HAP-1 (cell line): ENCODE measurements around the gene CAPN2.

ENCODE experiments used
- DNase-seq, 2 experiments: peaks; one replicate each; pipeline ENCODE4 v3.0.0-alpha.2; 2016 to 2020; ENCODE audit warnings: low spot score in 2 of 2
- H3K27me3 ChIP-seq: fragments of 250-450 bp; sonication (Bioruptor Pico); 2 replicates; pipeline ENCODE4 v1.5.1; 2020; ENCODE audit warnings: low read depth, mild to moderate bottlenecking, moderate library complexity
- H3K36me3 ChIP-seq: fragments of 250-450 bp; sonication (Bioruptor Pico); replicated peaks from 2 replicates; pipeline ENCODE4 v1.5.1; 2020; ENCODE audit warnings: mild to moderate bottlenecking
- H3K4me1 ChIP-seq: fragments of 250-450 bp; sonication (Bioruptor Pico); 2 replicates; pipeline ENCODE4 v1.5.1; 2020; ENCODE audit warnings: mild to moderate bottlenecking
- H3K4me3 ChIP-seq: fragments of 250-450 bp; sonication (Bioruptor Pico); 2 replicates; pipeline ENCODE4 v1.5.1; 2020; ENCODE audit warnings: mild to moderate bottlenecking, moderate library complexity
- H3K9me3 ChIP-seq: fragments of 250-450 bp; sonication (Bioruptor Pico); 2 replicates; pipeline ENCODE4 v1.5.1; 2020; ENCODE audit warnings: mild to moderate bottlenecking, moderate library complexity
- in situ Hi-C: fragments of 300-500 bp; cut with MboI; formaldehyde crosslinking; loops from 3 replicates; pipeline ENCODE4 v1.14.3; 2020; ENCODE audit warnings: low sequenced_read_pairs, inconsistent platforms, mixed read lengths

The CAPN2 gene

DNA sequence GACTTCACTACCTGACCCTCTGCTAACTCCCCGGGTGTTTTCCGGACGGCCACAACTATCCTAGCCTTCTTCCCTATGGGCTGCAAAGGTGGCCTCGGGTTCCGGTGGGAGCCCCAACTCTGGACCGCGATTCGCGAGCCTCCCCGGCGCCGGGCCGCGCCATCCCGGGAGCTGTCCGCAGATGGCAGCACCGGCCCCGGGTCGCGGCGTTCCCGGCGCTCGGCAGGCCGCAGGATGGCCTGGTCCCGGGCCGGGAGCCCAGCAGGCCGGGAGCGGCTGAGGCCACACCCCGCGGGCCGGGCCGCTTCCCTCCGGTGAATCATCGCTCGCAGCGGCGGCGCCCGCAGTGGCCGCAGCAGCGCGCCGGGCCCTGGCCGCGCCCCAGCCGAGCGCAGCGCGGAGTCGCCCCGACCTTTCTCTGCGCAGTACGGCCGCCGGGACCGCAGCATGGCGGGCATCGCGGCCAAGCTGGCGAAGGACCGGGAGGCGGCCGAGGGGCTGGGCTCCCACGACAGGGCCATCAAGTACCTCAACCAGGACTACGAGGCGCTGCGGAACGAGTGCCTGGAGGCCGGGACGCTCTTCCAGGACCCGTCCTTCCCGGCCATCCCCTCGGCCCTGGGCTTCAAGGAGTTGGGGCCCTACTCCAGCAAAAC lies at the start of gene CAPN2:
CAPN2 (plus strand) TSS at position 346 of the 656 bp plus-strand sequence; CDS start at position 448, 102 bp downstream.
- Histone ChIP-seq H3K27me3 (no peaks in the 10 kb centered on the region), H3K36me3 (peaks cover 2% of the 10 kb centered on the region; the same call in 1 of the 2 replicates), H3K9me3 (no peaks in the 10 kb centered on the region), H3K4me1 (peaks cover 20% of the 10 kb centered on the region), H3K4me3 (peak within 1 kb of the TSS; percentile 70)
- DNase-seq = peak; percentile 69 to 73
- in situ Hi-C loops = no loop called here

DNA sequence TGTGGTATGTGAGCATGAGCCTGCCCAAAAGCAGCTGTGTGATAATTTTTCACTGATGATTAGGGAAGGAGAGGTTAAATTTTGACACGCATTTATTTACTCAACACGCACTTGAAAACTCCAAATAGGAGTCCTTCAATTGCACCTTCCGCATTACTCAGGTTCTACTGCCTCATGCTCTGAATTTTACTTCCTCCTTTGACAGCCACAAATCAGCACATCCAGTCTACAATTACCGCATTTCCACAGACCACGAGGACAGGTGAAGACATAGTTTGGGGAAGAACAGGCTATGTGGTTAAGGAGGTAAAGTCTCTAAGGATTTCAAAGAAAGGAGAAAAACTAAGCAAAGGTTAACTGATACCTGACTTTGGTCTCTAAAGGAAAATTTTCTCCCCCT lies 49.4 kb upstream of the CAPN2 start:
- no peaks in the 10 kb centered on the region for H3K36me3 ChIP-seq
- no peaks in the 10 kb centered on the region for H3K27me3 ChIP-seq
- in situ Hi-C loops = no loop called here
- DNase-seq = no peak
- H3K4me3 ChIP-seq = no peak overlapping the region
- H3K9me3 ChIP-seq = no peaks in the 10 kb centered on the region
- H3K4me1 ChIP-seq = no peaks in the 10 kb centered on the region

DNA sequence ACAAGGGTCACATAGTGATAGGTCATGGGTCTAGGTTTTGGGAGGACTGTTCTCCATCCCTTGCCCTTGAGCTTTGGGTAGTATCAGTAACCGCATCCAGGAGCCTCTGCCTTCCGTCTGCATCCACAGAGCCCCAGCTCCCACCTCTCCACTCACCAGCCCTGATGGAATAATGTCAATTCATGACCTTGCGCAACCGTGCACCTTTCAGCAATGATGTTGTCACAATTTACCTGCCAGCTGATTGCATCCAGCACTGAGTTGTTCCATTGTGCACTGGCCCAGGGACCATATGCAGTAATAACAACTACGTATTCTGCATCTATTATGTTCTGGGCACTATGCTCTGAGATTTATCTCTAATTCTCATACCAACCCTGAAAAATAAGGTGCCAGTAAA lies 48.2 kb upstream of the CAPN2 start:
- in situ Hi-C loops = no loop called here
- DNase-seq = no peak
- Histone ChIP-seq H3K9me3 (no peaks in the 10 kb centered on the region), H3K27me3 (no peaks in the 10 kb centered on the region), H3K4me3 (no peak overlapping the region), H3K4me1 (no peaks in the 10 kb centered on the region), H3K36me3 (no peaks in the 10 kb centered on the region)

DNA sequence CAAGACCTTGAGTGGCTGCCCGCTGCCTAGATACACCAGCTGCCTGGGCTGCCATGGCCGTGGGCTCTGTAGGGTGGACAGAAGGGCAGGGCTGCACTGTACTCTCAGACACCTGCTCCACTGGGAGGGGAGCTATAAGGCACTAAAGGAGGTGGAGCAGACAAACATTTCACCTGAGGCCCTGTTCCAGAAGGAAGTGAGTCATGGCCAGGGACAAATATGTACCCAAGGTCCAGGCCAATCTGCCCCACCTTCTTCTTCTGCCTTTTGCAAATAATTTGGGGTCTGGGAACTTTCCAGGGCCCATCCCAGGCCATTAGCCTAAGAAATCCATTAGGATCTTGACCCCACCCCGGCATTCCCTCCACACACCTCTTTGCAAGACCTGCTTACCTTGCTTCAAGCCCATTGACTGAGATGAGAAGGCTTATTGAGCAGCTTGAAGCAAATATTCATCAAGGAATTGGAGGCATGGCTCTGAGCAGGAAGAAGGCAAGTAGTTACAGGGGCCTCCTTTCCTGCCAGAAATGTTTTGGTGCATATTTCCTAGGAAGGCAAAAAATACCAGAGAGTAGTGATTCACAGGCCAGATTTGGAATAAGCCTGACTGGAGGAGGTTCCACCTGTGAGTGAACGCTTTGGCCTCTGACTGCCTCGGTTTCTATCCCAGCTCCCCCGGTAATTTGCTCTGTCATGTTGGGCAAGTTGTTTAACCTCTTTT lies 46.6 kb upstream of the CAPN2 start, which contains the start of gene CAPN8:
CAPN8 (minus strand) TSS at position 110 of the 721 bp plus-strand sequence; CDS start at position 55, 55 bp downstream.
- Histone ChIP-seq H3K4me3 (no peak within 1 kb of the TSS), H3K36me3 (no peaks in the 10 kb centered on the region), H3K9me3 (no peaks in the 10 kb centered on the region), H3K27me3 (no peaks in the 10 kb centered on the region), H3K4me1 (peaks cover 10% of the 10 kb centered on the region)
- in situ Hi-C loops = no loop called here
- no peak for DNase-seq

DNA sequence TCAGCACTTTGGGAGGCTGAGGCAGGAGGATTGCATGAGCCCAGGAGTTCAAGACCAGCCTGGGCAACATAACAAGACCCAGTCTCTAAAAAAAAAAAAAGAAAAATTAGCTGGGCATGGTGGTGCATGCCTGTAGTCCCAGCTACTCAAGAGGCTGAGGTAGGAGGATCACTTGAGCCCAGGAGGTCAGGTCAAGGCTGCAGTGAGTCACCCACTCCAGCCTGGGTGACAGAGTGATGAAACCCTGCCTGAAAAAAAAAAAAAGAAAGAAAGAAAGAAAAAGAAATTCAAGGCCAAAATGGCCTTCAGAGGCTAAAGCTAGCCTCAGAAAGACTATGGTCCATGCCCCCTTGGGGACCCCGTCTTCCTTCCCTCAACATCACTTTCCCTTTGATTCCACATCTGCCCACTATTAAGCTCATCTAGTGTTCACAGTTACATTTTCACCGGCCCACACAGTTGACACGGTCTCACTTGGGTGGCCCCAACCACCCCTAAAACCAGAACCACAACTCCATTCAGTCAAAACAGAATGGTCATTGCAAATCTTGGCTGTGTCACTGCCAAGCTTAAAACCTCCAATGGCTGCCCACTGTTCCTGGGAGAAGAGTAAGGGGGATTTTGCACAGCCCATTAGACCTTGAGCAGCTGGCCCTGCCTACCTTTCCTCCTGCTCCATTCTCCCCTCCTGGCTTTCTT lies 44.7 kb upstream of the CAPN2 start:
- in situ Hi-C loops = no loop called here
- H3K36me3 ChIP-seq = no peaks in the 10 kb centered on the region
- H3K4me1 ChIP-seq = peaks cover 10% of the 10 kb centered on the region
- H3K9me3 ChIP-seq = no peaks in the 10 kb centered on the region
- H3K4me3 ChIP-seq = no peak overlapping the region
- DNase-seq = no peak
- no peaks in the 10 kb centered on the region for H3K27me3 ChIP-seq

DNA sequence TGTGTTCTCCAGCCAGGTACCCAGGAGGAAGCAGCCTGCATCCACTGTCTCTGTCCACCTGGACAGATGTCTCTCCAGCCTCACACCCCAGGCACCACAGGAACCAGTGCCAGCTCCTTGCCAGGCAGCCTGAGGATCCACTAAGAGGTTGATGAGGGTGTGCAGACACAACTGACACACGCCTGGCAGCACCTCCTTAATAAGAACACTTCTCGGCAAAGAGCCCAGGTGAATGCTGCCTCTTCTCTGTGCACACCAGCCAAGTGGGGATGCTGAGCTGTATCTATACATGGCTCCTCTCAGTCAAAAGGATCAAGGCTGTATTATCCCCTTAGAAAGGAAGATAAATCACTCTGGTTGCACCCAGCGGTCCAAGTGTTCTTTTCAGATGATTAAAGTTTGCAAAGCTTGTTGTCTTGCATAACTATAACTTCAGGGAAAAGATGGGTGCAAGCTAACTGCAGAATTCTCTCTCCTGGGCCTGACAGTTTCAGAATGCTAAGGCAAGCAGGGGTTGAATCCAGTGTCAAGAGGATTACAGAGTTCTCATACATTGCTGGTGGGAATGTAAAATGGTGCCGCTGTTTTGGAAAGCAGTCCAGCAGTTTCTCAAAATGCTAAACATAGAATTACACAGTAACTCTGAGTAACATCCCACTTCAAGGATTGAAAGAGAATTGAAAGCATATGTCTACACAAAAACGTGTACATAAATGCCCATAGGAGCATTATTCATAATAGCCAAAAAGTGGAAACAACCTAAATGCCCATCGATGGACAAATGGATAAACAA lies 43.1 kb upstream of the CAPN2 start:
- Histone ChIP-seq H3K9me3 (peaks cover 11% of the 10 kb centered on the region), H3K4me1 (peaks cover 10% of the 10 kb centered on the region), H3K27me3 (no peaks in the 10 kb centered on the region), H3K4me3 (no peak overlapping the region), H3K36me3 (no peaks in the 10 kb centered on the region)
- no peak for DNase-seq
- in situ Hi-C loops = no loop called here

DNA sequence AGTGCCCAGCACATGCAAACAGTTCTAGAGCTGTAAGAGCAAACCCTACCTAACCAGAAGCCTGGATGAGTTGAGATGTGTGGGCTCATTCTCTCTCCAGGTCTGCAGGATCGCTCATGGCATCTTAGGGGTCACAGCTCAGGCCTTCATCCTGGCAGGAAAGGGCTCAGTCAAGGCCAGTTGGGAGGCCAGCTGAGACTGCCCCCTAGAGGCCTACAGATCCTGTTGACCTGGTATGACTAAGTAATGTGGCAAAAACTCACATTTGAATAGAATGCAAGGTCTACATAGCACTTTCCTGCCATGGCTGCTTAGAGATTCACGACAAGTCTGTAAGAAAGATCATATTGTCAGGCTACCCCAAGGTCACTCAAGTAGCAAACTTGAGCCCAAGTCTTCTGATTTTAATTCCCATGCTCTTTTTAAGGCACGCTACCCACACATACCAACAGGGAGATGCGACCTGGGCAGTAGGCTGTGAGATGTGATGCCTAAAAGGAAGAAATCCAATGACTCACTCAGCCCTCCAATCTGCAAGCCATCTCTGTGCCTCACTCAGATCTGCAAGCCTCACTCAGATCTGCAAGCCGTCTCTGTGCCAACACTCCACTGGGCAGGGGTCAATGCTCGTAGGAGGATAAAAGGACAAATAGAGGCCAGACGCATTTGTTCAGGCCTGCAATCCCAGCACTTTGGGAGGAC lies 41.7 kb upstream of the CAPN2 start:
- Histone ChIP-seq H3K4me1 (peaks cover 12% of the 10 kb centered on the region), H3K36me3 (no peaks in the 10 kb centered on the region), H3K4me3 (no peak overlapping the region), H3K27me3 (no peaks in the 10 kb centered on the region), H3K9me3 (peaks cover 22% of the 10 kb centered on the region)
- in situ Hi-C loops = loop anchor here (10.0 kb wide), 1 partner anchor 876 kb away; no protein-coding TSS in a partner anchor
- peak; percentile 15 to 59 for DNase-seq

DNA sequence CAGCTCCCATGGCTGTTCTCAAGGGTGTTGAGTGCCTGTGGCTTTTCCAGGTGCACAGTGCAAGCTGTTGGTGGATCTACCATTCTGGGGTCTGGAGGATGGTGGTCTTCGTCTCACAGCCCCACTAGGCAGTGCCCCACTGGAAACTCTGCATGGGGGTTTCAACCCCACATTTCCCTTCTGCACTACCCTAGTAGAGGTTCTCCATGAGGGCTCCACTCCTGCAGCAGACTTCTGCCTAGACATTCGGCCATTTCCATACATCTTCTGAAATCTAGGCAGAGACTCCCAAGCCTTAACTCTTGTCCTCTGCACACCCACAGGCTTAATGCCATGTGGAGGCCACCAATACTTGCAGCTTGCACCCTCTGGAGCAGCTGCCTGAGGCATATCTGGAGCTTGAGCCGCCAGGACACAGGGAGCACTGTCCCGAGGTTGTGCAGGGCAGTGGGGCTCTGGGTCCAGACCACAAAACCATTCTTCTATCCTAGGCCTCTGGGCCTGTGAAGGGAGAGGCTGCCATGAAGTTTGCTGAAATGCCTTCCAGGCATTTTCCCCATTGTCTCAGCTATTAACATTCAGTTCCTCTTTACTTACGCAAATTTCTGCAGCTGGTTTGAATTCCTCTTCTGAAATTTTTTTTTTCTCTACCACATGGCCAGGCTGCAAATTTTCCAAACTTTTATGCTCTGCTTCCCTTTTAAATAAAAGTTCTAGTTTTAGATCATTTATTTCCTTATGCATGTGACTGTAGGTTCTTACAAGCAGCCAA lies 38.0 kb upstream of the CAPN2 start:
- H3K4me1 ChIP-seq = peaks cover 12% of the 10 kb centered on the region

DNA sequence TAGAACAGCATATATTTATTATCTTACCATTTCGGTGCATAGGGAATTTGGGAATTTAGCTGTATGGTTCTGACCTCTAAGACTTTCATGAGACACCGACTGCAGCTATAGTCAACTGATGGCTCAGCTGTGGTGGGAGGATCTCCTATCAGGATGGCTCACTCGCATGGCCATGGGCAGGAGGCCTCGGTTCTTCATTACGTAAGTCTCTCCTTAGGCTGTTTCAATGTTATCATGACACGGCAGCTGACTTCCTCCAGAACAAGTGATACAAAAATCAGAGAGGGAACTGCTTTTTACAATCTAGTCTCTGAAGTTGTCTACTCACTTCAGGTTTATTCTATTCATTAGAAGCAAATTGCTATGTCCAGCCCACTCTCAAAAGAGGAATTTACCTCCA lies 33.5 kb upstream of the CAPN2 start:
- in situ Hi-C loops = loop anchor here (10.0 kb wide), 1 partner anchor 884 kb away; no protein-coding TSS in a partner anchor
- no peaks in the 10 kb centered on the region for H3K36me3 ChIP-seq
- no peak overlapping the region for H3K4me3 ChIP-seq
- no peak for DNase-seq
- peaks cover 3% of the 10 kb centered on the region; the same call in 1 of the 2 replicates for H3K4me1 ChIP-seq
- peaks cover 15% of the 10 kb centered on the region for H3K9me3 ChIP-seq
- no peaks in the 10 kb centered on the region for H3K27me3 ChIP-seq

More for the DNA sequence above, 38.0 kb upstream of the CAPN2 start:
- DNase-seq = peak in 1 of 2 experiments; percentile 35
- H3K4me3 ChIP-seq = no peak overlapping the region
- H3K9me3 ChIP-seq = peaks cover 22% of the 10 kb centered on the region
- H3K27me3 ChIP-seq = no peaks in the 10 kb centered on the region
- in situ Hi-C loops = loop anchor here (10.0 kb wide), 1 partner anchor 880 kb away; no protein-coding TSS in a partner anchor
- no peaks in the 10 kb centered on the region for H3K36me3 ChIP-seq

DNA sequence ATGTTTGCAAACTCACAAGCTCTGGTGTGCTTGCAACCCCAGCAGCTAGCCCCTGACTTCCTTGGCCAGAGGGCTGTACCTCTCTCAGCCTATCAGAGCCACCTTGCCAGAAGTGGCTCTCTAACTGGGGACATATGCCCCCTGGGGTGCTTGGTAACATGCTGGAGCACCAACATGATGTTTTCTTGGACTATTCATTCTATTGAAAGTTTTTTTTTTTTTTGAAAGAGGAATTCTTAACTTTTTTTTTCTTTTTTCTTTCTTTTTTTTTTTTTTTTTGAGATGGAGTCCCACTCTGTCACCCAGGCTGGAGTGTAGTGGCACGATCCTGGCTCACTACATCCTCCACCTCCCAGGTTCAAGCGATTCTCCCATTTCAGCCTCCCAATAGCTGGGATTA lies 32.2 kb upstream of the CAPN2 start:
- Histone ChIP-seq H3K4me3 (no peak overlapping the region), H3K4me1 (no peaks in the 10 kb centered on the region), H3K36me3 (no peaks in the 10 kb centered on the region), H3K27me3 (no peaks in the 10 kb centered on the region), H3K9me3 (peaks cover 1% of the 10 kb centered on the region; the same call in 1 of the 2 replicates)
- no peak for DNase-seq
- in situ Hi-C loops = loop anchor here (10.0 kb wide), 1 partner anchor 545 kb away; no protein-coding TSS in a partner anchor

DNA sequence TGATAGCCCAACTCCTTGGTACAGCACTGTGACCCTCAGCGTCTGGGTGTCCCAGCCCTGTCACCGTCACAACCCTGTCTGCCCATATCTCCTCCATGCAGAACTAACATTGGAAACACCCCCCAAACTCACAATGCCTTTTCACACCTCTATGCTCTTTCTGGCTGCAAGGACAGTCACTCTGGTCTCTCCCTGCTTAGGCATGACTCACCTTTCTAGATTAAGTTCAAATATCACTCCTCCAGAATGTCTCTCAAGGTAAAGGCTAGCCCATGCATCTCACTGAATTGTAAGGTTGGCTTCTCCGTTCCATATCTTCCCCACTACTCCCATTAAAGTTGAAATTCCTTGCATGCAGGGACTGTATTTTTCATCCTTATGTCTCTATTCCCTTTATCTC lies 29.8 kb upstream of the CAPN2 start:
- H3K4me3 ChIP-seq = no peak overlapping the region
- H3K27me3 ChIP-seq = no peaks in the 10 kb centered on the region; the same call in 1 of the 2 replicates
- H3K36me3 ChIP-seq = no peaks in the 10 kb centered on the region
- DNase-seq = no peak
- H3K4me1 ChIP-seq = no peaks in the 10 kb centered on the region
- no peaks in the 10 kb centered on the region for H3K9me3 ChIP-seq
- in situ Hi-C loops = loop anchor here (10.0 kb wide), 1 partner anchor 548 kb away; no protein-coding TSS in a partner anchor
